ENCODE results near the gene IKZF5. TPM values are rescaled to one million over a fixed set of nuclear protein-coding genes. Genes with fewer than 3 reads are reported as not detected.

IKZF5 gene, protein sequence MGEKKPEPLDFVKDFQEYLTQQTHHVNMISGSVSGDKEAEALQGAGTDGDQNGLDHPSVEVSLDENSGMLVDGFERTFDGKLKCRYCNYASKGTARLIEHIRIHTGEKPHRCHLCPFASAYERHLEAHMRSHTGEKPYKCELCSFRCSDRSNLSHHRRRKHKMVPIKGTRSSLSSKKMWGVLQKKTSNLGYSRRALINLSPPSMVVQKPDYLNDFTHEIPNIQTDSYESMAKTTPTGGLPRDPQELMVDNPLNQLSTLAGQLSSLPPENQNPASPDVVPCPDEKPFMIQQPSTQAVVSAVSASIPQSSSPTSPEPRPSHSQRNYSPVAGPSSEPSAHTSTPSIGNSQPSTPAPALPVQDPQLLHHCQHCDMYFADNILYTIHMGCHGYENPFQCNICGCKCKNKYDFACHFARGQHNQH
- polyA plus RNA-seq (2012; ENCODE audit: insufficient read depth, insufficient read length), result 9.7 TPM

DNA sequence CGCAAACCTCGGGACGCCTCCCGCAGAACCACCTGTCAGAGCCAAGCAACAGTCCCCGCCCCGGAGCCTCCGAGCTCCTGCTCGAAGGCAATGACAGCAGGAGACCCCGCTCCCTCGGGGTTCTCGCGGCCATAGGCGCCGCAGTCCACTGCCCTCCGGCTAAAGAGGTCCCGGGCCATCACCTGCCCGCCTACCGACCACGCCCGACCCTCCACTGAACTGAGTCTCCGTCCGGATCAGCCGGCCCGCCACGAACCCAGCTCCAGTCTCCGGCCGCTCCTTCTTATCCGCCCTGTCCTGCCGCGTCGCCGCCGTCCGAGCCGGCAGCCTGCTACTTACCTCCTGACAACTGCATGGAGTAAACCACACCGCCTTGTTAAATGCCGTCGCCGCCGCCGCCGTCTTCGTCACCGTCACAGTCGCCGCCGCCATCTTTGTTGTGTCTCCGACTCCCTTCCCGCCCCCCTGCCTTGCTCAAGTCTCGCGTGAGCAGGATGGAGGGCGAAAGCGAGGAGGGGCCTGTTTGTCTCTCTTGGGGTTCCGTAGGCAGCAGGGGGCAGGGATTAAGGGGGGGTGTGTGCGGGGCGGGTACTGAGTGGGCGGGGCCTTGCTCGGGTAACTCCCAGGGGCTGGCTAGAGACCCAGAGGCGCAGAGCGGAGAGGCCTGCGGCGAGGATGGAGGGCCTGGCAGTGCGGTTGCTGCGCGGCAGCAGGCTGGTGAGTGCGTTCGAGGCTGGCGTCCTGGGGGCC lies at the start of gene IKZF5, which contains the start of gene ACADSB:
TSS of gene IKZF5 (minus strand) at position 441 of the 750 bp plus-strand sequence. CDS start 10,170 bp downstream, outside the sequence.
TSS of gene ACADSB (plus strand) at position 652 of the 750 bp plus-strand sequence. CDS start at position 676, 24 bp downstream.
- DNase-seq (ENCODE audit: low read depth, low spot score), result peak; percentile 97
- H3K4me3 ChIP-seq (ENCODE audit: low read length), result peak within 1 kb of the TSS; percentile 84

DNA sequence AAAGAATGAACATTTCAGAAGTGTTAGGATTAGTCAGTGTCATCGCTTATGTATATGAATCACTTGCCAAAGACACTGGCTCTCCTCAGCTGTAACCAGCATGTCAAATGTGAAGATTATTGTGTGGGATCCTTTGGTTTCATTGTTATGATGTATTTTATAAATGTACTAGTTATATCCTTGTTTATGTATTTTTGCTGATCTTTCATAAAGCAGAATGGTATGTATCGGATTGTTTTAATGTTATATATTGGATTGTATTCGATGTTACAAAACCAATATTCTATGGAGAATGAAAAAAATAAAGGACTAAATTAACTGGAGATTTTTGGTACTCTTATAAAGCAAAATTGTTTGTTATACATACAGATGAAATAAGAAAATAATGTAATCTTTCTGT lies 49.4 kb upstream of the IKZF5 start:
- H3K4me3 ChIP-seq (ENCODE audit: low read length), result no peak overlapping the region
- no peak for DNase-seq (ENCODE audit: low read depth, low spot score)

DNA sequence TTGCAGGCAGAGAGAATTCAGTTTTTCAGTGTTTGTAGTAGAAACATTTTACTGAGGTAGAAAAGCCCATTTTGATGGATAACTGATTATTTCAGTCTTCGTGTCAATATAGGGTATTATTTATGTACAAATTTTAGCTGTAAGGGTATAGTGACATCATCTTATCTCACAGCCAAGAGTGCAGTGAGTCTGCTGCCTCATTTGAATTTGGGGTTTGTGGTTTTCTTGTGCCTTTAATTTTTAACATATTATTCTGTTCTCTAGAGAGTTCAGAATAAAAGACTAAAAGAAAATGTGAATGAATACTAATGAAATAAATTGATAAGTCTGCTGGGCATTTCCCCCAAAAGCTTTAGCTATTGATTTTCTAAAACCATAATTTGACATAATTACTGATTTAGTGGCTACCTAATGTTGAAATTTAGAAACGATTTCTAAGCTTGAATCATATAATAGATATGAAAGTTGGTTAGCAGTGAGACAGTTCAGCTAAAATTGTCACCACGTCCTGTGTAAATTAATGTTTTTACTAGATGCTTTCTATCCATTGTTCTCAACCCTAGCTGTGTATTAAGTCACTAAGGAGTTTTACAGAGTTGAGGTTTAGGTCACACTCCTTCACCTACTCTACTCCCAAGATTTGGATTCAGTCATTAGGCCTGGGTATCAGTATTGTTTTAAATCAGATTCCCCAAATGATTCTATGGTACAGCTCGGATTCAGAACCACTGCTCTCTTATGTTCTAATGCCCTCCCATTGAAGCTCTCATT lies 37.6 kb upstream of the IKZF5 start:
- no peak for DNase-seq (ENCODE audit: low read depth, low spot score)
- no peak overlapping the region for H3K4me3 ChIP-seq (ENCODE audit: low read length)

DNA sequence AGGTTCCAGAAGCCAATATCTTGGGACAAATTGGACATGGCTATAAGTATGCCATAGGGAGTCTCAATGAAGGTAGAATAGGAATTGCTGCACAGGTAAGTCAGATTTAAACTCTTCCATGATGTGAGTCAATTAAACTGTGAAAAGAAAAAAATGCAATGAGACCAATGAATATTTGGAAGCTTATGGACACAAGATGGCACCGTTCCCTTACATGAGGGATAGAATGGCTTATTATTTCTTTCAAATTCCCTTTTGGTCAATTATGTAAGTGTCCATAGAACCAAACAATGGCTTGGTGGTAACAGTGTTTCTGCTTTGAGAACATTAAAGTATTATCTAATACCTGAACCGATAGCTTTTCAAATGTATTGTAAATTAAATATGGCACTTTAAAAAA lies 35.8 kb upstream of the IKZF5 start:
- no peak overlapping the region for H3K4me3 ChIP-seq (ENCODE audit: low read length)
- DNase-seq (ENCODE audit: low read depth, low spot score), result no peak

DNA sequence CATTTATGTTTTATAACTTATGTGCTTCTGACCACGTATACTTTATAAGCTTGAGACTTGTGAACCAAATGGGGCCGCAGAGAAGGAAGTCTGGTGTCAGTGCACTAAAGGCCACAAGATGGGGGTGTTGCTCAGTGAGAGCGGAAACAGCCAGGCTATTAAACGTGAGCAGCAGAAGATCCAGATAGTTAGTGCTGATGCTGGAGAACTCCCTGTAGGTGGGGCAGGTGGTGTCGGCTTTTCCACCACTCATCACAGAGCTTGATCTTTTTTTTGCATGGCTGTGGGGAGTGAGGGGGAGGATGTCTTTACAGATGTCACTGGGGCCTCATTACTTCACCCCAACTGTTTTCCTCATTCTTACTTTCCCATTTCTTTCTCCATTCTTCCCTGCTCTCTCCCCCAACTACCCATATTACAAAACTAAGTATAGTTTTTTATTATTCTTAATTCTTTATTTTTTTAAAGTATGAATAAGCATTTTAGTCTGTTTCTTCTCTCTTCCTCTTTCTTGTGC lies 34.9 kb upstream of the IKZF5 start:
- peak; percentile 75 for DNase-seq (ENCODE audit: low read depth, low spot score)
- no peak overlapping the region for H3K4me3 ChIP-seq (ENCODE audit: low read length)

DNA sequence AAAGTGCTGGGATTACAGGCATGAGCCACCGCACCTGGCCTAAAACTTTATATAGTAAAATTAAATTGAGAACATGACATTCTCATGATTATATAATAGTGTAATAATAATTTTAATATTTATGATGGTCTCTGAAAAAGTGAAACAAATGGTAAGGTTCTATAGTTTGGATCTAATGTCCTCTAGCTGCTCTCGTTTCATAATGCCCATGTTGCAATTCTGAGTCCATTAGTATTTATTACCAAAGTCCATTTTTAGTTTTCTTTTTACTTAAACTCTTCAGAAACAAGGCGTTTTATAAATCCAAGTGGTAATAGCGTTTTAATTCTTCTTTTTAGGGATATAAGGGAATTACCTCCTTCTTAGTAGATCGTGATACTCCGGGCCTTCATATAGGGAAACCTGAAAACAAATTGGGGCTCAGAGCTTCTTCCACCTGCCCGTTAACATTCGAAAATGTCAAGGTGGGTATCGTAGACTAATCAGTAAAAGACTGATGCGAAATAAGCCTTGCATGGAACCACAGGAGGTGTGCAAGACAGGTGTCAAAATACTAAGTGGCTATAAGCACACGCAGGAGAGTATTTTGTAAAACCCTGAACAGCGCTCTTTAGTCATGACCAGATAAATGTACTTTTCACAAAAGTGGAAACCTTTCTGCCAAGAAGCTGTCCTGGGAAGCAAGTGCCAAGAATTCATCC lies 34.3 kb upstream of the IKZF5 start:
- H3K4me3 ChIP-seq (ENCODE audit: low read length), result no peak overlapping the region
- no peak for DNase-seq (ENCODE audit: low read depth, low spot score)

DNA sequence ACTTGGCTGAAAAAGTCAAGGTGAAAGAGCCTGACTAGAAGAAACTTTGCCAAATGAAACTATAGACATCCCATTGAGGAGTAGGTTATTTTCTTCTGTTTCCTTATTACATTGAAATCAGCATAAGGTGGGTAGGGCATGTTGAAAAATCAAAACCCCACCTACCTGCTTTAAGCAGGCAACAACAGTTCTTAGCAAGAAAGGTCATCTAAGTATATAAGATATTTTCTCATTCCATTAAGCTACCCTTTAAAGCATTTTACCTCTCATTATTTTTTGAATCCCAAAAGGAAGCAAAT lies 31.0 kb upstream of the IKZF5 start:
- no peak overlapping the region for H3K4me3 ChIP-seq (ENCODE audit: low read length)
- no peak for DNase-seq (ENCODE audit: low read depth, low spot score)

DNA sequence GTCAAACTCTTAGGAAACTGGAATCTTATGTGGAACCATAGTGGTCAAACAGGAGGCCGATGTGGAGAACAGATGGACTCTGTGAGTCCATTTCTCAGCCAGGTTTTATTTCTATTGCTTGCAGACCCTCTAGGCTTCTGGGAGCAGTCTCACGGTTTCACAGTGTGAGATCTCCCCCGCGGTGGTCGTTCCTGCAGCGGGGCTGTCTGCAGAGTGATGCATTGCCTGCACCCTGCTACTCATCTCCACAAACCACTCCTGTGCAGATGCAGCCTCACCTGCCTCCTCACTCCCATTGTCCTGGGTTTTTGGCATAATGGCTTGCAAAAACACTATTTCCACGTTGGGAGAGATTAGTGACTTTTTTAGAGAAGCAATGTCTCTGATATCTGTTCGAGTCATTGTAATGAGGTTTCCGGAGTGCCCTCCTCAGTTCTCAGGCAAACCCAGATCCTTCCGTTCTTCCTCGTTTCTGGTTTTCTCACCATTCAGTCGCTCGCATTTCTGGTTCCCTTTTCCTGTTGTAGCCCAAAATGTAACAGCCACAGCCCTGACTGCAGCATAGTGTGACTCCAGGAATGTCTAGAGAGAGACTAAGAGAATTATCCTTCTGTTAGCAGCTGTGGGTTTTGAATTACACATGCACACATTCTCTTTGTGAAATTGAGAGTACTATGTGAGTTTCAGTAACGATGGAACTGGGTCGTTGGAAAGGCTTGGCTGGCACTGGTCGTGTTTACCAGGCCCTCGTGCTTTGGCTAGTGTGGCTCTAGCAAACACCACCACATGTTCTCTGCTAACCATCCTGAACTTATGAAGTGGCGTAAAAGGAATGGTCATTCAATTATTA lies 30.4 kb upstream of the IKZF5 start:
- DNase-seq (ENCODE audit: low read depth, low spot score), result no peak
- H3K4me3 ChIP-seq (ENCODE audit: low read length), result no peak overlapping the region

DNA sequence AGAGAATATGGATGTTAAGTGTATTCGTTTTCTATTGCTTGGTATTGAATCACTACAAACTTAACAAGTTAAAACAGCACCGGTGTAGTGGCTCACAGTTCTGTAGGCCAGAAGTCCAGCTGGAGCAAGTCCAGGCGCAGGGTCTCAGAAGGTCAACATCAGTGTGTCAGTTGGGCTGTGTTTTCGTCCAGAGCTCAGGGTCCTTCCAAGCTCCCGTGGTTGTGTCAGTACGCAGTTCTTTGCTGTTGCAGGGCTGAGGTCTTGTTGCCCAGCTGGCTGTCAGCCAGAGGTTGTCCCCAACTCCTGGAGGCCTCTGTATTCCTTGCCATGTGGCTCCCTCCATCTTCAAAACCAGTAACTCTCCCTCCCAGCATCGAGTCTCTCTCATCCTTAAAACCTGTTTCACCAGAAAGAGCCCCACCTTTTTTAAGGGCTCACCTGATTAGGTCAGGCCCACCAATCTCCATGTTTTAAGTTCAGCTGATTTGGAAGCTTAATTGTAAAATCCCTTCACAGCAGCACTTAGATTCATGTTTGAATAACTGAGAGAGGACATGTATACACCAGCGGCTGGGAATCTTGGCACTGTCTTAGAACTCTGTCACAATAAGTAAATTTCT lies 27.0 kb upstream of the IKZF5 start:
- no peak overlapping the region for H3K4me3 ChIP-seq (ENCODE audit: low read length)
- DNase-seq (ENCODE audit: low read depth, low spot score), result no peak

DNA sequence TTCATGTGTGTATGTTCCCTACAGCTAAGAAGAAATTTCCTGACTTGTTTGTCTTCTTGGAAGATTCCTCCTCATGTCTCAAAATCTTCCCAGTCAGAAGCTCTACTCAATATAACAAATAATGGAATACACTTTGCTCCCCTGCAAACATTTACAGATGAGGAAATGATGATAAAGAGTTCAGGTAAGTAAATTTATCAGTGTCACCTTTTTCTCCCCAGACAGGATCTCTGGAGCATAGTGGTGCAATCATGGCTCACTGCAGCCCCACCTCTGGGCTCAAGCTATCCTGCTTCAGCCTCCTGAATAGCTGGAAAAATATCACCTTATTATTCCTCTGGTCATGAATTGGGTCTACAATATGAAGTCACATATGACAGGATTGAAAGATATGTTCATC lies 25.7 kb upstream of the IKZF5 start:
- no peak overlapping the region for H3K4me3 ChIP-seq (ENCODE audit: low read length)
- DNase-seq (ENCODE audit: low read depth, low spot score), result no peak

DNA sequence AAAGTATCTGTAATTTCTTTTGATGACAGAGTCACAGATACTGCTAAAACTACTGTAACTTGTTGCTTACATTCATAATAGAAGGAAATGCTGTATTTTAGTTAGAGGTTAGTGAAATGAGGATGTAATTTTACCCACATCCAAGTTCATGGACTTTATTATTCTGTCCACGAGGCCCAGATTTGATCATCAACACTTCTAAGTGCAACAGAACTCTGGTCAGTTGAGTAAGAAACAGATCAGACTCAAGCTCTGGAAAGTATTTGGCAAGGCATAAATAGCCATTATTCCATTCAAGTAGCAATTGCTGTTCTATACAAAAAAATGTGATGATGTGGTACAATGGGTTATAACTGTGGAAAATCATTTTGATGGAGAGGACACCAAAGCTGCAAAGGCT lies 22.5 kb upstream of the IKZF5 start:
- H3K4me3 ChIP-seq (ENCODE audit: low read length), result no peak overlapping the region
- no peak for DNase-seq (ENCODE audit: low read depth, low spot score)

DNA sequence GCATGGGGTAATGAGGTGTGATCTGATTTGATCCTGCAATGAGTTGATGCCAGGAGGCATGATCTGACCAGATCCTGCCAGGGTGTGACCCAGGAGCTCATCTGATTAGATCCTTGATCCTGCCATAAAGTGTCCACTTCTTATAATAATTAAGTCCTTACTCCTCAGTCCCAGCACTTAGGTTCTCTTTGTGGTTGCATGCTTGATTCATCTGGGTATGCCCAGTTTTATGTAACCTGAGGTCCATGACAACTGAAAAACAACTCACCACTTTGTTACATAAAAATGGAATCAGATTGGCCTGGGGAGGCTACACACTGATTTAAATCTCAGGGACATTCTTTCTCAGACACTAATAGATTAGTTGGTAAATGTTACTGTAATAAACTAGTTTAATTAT lies 19.3 kb upstream of the IKZF5 start:
- no peak for DNase-seq (ENCODE audit: low read depth, low spot score)
- H3K4me3 ChIP-seq (ENCODE audit: low read length), result no peak overlapping the region

DNA sequence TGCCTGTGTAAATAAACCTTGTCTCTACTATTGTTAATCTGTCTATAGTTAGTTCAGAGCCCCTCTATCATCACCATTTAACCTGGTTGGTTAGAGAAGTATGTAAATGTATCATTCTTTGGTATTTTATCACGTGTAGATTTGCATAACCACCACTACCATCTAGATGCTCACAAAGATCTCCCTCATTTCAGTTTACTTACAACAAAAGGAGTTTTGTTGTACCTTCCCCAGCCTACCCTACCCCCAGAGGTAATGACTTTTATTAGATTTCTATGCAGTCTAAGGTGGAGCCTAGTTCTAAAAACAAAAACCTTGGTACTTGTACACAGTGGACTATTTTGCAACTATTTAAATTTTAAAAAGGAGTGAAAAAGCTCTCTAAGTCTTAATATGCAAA lies 17.7 kb upstream of the IKZF5 start:
- H3K4me3 ChIP-seq (ENCODE audit: low read length), result no peak overlapping the region
- no peak for DNase-seq (ENCODE audit: low read depth, low spot score)

DNA sequence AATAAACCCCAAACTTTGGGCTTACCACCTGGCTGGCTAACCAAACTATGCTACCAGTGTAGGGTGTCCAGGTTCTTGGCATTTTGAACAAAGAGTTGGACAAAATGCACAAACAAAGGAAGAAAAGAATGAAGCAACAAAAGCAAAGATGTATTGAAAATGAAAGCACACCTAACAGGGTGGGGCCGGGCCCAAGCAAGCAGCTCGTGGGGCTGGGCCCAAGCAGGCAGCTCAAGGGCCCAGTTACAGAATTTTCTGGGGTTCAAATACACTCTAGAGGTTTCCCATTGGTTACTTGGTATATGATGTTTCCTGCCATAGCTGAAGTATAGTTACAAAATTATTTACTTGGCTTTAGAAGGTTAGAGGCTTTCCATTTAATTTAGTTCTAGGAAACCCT lies 15.9 kb upstream of the IKZF5 start:
- H3K4me3 ChIP-seq (ENCODE audit: low read length), result no peak overlapping the region
- no peak for DNase-seq (ENCODE audit: low read depth, low spot score)

DNA sequence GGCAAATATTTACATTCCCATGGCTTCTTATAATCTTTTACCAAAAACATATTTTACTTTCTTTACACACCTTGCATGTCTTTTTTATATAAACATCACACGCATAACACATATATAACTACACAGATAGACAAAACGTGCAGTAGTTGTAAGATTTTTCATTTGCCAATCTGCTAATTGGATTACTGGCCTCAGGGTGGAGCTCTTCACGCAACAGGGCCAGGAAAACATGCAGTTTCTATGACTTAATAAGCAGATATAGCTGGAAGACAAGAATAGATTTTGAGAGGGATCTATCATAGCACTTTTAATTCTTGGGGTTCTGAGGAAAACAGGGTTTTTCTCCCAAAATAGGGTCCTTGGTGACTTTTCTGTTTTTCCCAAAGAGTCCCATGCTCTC lies 12.9 kb upstream of the IKZF5 start:
- no peak for DNase-seq (ENCODE audit: low read depth, low spot score)

DNA sequence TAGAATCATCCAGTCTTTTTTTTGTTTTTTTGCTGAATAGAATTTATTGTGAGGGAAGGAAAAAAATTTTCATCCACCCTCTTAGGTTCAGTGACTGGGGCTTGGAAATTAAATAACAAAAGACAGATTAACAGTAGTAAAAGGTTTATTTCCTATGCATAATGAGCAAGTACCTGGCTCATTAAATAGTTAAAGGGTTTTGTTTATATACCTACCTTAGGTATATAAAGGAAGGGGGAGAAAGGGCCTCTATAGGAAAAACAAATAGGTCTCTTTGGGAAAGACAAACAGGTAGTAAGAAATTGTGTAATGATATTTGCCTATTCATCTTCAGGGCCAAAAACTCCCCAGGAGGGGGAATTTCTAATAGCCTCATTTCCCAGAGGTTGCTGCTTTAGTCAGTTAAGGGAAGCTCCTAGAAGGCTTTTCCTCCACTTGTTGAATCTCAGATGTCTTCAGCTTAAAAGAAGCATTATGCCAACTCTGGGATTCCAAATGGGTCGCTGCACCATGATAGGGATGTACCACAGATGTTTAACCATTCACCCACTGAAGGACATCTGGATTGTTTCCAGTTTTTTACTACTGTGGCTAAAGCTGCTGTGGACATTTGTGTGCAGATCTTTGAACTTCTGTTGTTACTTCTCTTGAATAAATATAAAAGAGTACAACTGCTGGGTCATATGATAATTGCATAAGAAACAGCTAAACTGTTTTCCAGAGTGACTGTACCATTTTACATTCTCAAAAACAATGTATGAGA lies 11.5 kb upstream of the IKZF5 start:
- no peak for DNase-seq (ENCODE audit: low read depth, low spot score)

More for the DNA sequence above, 12.9 kb upstream of the IKZF5 start:
- no peak overlapping the region for H3K4me3 ChIP-seq (ENCODE audit: low read length)

DNA sequence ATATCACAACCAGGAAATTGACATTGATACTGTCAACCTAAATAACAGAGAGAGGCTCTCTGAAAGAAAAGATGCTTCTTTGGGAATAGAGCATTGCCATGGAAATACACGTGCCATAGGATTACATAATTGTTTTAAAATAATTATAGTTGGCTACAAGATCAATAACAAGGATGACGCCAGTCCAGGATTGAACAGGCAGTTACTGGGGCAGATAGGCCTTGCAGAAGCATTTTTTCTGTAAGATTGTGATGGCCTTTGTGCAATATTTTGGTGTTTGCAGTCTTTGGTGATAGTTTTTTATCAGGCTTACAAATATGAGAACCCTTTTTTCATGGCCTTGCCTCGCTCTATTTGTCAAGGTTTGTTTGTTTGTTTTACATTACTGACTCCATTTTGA lies 10.7 kb upstream of the IKZF5 start:
- H3K4me3 ChIP-seq (ENCODE audit: low read length), result no peak overlapping the region
- DNase-seq (ENCODE audit: low read depth, low spot score), result no peak

More for the DNA sequence above, 11.5 kb upstream of the IKZF5 start:
- H3K4me3 ChIP-seq (ENCODE audit: low read length), result no peak overlapping the region
